ENCODE measurements around the gene ZNF365. TPM values are rescaled to one million over a fixed set of nuclear protein-coding genes. Genes with fewer than 3 reads are reported as not detected.
"Not testable (repeated sequence)": the region's sequence is repeated elsewhere in the genome, so short reads cannot be mapped to it uniquely, and the experiment has no call there.

Gene ZNF365
- total RNA-seq, 2 donors from 2014 or later, result 1.8 to 3.7 TPM

- intact Hi-C loops (cut with DNase I), result no loop called here
These were observed 28.3 kb downstream of the ZNF365 start for GRCh38 chr10:62402508-62402907.

GRCh38 chr10:62410528-62410927 lies 36.4 kb downstream of the ZNF365 start:
- ATAC-seq; intact Hi-C loops (cut with DNase I); DNase-seq: not testable (repeated sequence)

More at GRCh38 chr10:62402508-62402907, 28.3 kb downstream of the ZNF365 start:
- DNase-seq (no peak), ATAC-seq (no peak)

GRCh38 chr10:62410934-62411333 lies 36.8 kb downstream of the ZNF365 start:
- DNase-seq; intact Hi-C loops (cut with DNase I); ATAC-seq: not testable (repeated sequence)

- DNase-seq (no peak), ATAC-seq (no peak)
- intact Hi-C loops (cut with DNase I), result no loop called here
These were observed 38.9 kb downstream of the ZNF365 start for GRCh38 chr10:62413048-62413447.

- intact Hi-C loops (cut with DNase I), result no loop called here
- DNase-seq (no peak), ATAC-seq (no peak)
These were observed 39.5 kb downstream of the ZNF365 start for GRCh38 chr10:62413652-62414051.

GRCh38 chr10:62414359-62414758 lies 40.2 kb downstream of the ZNF365 start:
- DNase-seq (no peak), ATAC-seq (no peak)
- intact Hi-C loops (cut with DNase I), result no loop called here

GRCh38 chr10:62422068-62422590 lies 48.0 kb downstream of the ZNF365 start:
- ATAC-seq (peak in 1 of 2 donors; percentile 54), DNase-seq (no peak)
- intact Hi-C loops (cut with DNase I), result no loop called here

DNA sequence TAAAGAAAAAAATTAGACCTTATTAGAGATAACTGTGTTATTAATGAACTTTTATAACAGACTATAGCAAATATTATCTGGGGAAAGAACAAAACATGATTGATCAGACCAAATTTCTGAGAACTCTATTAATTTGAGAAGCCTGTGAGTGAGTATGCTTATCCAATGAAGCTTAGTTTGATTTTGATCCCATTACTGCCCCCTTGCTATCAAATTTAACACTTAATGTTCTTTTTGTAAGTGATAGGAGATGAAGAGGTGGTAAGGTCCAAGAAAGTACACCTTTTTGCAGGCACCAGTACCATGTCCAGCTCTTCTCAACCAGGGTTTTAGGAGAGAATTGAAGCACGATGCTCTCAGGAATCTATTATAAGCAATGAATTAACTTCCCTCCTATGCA lies 49.9 kb downstream of the ZNF365 start:
- intact Hi-C loops (cut with DNase I), result no loop called here
- ATAC-seq (no peak), DNase-seq (no peak)

GRCh38 chr10:62426086-62426485 lies 51.9 kb downstream of the ZNF365 start:
- DNase-seq, result no peak
- intact Hi-C loops (cut with DNase I), result no loop called here
- no peak for ATAC-seq

DNA sequence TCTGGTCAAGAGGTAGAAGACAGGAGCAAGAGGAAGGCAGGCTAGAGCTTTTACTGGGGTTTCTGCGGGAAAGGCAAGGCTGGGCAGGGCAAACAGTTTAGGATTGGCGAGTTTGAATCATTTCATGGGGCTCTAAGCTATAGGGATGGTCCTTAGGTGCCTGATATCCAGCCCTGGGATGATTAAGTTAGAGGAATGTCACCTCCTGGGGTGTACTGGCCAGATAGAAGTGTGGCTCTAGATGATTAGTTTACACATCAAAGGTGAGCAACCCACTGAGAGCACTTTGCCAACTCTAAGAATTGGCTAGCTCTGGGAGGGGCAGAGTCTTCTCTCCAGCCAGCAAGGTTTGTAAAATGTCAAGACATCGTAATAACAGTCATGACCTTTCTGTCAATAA lies 52.4 kb downstream of the ZNF365 start:
- intact Hi-C loops (cut with DNase I), result no loop called here
- no peak for ATAC-seq
- DNase-seq, result no peak

DNA sequence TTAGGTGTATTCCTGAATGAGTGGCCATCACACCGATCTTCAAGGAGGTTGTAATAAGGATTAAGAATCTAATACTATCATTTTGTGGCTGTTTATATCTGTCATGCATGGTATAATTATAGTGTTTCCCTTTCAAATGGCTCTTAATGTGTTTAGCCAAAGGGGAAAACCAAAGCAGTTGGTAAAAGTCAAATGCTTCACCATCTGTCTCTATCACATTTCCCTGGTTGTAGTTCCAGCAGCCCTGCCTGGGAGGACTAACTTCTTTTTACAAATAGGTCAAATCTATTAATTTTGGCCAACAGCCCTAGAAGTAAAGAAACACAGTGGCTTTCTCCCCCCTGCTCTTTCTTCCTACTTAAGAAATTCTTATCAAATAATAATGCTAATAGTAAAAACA lies 56.7 kb downstream of the ZNF365 start:
- DNase-seq (no peak), ATAC-seq (no peak)
- intact Hi-C loops (cut with DNase I), result loop anchor here in 1 of 2 donors (10.0 kb wide), 2 partner anchors 134 to 166 kb away; partner anchors contain the start of gene RTKN2

DNA sequence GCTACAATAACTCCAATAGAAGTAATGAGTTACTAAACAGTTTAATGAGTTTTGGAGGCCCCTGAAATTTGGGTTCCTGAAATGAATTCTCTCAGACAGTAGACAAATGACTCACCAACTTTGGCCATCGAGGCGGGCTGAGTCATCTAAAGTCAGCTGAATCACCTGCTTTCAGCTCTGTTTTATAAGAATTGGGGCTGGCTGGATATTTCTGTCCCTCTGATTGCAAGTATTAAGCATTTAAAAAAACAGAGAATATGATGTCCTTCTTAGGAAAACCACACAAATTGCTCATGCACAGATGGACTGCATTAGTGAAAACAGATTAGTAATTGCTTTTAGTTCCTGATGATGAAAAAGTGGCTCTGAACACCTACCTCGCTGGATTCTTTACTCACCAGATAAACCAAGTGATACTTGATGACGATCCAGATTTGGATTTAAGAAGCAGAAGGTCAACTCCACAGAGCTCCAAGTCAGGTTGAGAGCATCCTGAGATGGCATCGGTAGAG lies 59.1 kb downstream of the ZNF365 start:
- peak in 1 of 2 donors; percentile 89 for ATAC-seq
- intact Hi-C loops (cut with DNase I), result loop anchor here in 1 of 2 donors (10.0 kb wide), 2 partner anchors 132 to 168 kb away; partner anchors contain the start of gene RTKN2
- peak; percentile 60 for DNase-seq

DNA sequence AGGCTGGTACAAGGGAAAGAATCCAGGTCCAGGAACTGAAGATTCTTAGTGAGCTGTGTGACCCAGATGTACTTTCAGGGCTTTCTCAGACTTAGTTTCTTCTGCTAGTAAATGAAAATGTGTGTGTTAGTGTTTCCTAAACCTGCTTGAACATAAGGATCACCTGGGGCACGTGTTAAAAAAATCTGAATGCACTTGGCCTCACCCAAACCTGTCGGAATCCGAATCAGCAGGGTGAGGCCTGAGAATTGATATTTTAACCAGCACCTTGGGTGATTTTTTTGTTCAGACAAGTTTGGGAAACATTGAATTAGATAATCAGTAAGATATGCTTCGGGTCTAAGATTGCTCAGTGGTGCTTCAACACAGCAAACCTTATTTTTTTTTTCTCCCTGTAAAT lies 59.7 kb downstream of the ZNF365 start:
- DNase-seq, result no peak
- intact Hi-C loops (cut with DNase I), result loop anchor here in 1 of 2 donors (10.0 kb wide), 2 partner anchors 131 to 169 kb away; partner anchors contain the start of gene RTKN2

DNA sequence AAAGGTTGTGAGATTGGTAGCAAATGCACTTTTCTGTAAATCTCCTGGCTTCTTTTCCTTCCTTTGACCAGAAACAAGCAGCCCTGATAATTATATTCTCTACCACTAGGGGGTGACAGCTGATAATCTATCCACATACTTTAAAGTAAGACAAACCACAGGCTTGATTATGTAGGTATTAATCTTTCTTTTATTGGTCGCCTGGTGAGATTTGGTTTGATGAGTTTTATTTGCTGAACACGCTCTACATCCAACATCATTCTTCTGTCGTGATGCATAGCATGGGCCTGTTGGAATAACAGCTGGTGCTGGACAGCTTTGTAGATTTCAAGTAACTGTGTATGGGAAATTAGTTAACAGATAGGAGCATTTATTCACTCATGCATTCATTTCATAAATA lies 63.5 kb downstream of the ZNF365 start:
- peak in 1 of 2 donors; percentile 50 for ATAC-seq
- no peak for DNase-seq
- intact Hi-C loops (cut with DNase I), result loop anchor here (2.0 to 10.0 kb wide), 4 partner anchors 127 to 720 kb away; partner anchors contain the start of gene RTKN2 (in 1 of the 2)

More for the DNA sequence above, 59.7 kb downstream of the ZNF365 start:
- ATAC-seq, result no peak

DNA sequence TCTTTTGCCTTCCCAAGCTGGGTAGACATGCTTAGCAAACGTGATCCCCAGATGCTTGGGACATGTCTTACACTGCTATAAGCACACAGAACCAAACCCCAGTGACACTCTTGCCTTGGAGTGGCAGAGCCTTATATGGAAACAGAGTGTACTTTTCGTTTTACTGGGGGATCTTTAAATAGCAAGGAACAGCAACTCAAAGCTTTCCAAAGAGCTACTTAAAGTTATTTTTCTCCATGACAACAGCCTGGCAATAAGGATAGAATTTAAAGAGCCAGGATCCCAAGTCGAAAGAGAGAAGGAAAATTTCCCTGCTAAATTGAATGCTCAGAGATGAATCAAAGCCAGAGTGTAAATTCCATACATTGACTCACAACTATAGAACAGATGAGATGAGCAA lies 67.8 kb downstream of the ZNF365 start:
- DNase-seq (no peak), ATAC-seq (no peak)
- intact Hi-C loops (cut with DNase I), result loop anchor here in 1 of 2 donors (10.0 kb wide), 1 partner anchor 373 kb away; the partner anchor contains the start of gene EGR2

- ATAC-seq, result peak in 1 of 2 donors; percentile 52
- intact Hi-C loops (cut with DNase I), result loop anchor here in 1 of 2 donors (10.0 kb wide), 1 partner anchor 372 kb away; the partner anchor contains the start of gene EGR2
- no peak for DNase-seq
These were observed 68.9 kb downstream of the ZNF365 start for GRCh38 chr10:62442894-62443669.

GRCh38 chr10:62443866-62444265 lies 69.7 kb downstream of the ZNF365 start:
- peak; percentile 29 to 83 for ATAC-seq
- no peak for DNase-seq
- intact Hi-C loops (cut with DNase I), result loop anchor here in 1 of 2 donors (10.0 kb wide), 1 partner anchor 371 kb away; the partner anchor contains the start of gene EGR2

- intact Hi-C loops (cut with DNase I), result loop anchor here in 1 of 2 donors (10.0 kb wide), 1 partner anchor 368 kb away; the partner anchor contains the start of gene EGR2
- DNase-seq (no peak), ATAC-seq (no peak)
These were observed 72.5 kb downstream of the ZNF365 start for GRCh38 chr10:62446627-62447026.

DNA sequence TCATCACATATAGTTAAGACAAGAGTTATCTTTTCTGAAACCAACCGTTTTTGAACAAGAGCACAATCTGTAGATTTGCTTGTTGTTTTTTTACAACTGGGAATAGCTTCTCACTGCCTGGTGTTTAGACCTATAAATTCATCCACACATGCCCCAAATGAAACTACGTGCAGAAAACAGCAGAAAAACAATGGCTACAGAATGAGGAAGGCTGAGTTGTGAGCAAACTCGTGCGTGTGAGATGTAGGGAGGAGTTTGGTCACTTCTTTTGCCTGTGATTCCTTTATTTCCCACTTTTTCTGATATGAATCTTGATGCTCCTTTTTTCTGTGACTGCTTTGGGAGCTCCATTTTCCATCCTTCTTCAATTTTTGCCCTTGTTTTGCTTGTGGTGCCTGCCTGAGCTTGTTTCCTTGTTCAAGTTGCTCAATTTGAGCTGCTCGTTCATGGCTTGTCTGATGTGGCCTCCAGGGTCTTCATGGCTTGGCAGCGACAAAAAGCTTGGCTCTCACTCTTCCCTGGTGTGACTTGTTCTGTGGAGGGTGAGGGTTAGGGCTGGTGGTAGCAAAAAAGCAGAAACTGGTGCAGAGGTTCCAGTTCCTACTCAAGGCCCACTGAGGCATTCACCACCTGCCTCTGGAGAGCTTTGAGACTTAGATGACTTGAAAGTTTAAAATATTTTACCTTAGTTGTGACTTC lies 76.9 kb downstream of the ZNF365 start:
- DNase-seq, result no peak
- peak in 1 of 2 donors; percentile 71 for ATAC-seq
- intact Hi-C loops (cut with DNase I), result no loop called here
